HG03457 (cell line): ENCODE measurements around the gene SLC44A4.

Experiments used
- ATAC-seq: cut with Tn5 transposase; IDR thresholded peaks from one replicate; pipeline ENCODE4 v1.9.1; 2021; ENCODE audit warnings: moderate number of reproducible peaks; ENCODE audit not compliant: unreplicated experiment

Gene SLC44A4

DNA sequence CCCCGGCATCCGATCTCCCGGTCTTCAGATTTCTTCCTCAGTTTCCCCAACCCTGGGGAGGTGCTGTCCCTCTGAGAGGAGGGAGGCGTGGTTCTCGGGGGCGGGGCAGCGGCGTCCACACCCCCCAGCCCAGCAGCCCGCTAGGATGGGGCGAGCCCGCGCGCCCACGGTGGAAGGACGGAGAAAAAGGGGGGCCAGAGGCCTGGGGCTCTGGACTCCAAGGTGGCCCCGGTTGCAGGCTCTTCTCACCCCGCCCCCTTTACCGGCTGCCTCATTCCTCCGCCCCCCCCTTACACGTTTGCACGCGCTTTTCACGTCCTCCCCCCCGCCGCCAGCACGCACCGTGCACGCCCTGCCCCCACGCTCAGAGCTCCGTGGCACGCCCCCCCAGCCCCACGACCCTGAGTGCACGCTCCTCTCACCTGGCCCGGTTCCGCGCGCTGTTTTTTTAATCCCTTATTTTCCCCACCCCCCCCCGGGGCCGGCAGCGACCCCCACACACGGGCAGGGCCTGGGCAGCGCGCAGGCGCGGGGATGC, 22.7 kb upstream of the SLC44A4 start:
- ATAC-seq: no peak

DNA sequence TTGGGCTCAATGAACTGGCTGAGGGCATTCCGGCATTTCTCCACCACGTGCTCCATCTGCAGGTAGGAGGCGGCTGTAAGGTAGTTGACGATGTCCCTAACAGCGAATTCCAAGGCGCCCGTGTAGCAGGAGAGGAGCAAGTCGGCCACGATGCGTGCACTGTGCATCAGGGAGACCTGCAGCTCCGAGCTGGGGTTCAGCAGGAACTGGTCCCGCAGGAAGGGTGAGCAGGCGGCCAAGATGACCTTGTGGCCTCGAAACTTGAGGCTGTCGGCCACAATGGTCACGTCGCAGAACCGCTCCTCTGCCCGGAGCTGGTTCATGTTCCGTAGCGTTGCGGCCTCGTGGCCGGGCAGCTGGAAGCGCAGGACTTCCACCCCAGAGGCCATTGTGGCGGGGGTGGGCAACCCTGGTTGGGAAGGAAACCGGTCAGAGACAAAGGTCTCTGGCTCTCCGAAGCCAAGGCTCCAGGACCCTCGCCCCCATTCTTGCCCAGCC, 22.2 kb upstream of the SLC44A4 start:
- no peak for ATAC-seq

DNA sequence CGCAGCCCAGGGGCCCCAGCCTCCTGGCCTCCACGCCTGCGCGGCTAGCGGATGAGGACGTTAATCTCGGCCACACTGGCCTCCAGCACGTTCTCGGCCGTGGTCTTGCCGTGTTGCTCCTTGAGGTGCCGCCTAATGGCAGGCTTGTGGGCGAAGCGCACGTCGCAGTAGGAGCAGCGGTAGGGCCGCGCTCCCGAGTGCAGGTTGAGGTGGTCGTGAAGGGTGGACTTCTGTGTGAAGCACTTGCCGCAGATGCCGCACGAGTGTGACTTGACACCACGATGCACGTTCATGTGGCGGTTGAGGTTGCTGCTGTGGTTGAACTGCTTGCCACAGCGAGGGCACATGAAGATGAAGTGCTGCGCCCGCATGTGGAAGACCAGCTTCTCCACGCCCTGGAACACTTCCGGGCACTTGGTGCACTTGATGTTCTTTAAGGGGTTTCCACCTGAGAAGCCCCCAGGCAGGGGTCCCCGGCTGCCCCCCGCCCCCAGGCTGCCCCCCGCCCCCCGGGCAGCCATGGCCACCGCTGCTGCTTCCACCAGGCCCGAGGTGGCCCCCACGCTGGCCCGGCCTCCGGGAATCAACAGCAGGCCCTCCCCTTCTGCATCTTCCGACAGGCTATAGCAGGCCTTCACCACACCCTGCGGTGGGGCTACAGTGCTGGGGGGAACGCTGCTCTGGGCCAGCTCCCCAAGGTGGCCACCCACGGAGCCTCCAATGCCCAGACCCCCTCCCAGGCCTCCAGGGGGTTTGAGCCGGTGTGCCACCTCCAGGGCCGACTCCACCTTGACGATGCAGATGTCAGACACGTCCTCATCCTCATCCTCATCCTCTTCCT, 21.3 kb upstream of the SLC44A4 start:
- no peak for ATAC-seq

- no peak for ATAC-seq
Measured at GRCh38 chr6:31899215-31899614, 20.4 kb upstream of the SLC44A4 start.

- ATAC-seq: no peak
Measured at GRCh38 chr6:31898383-31899011, 19.7 kb upstream of the SLC44A4 start.

GRCh38 chr6:31897612-31898382, 19.0 kb upstream of the SLC44A4 start, which contains the start of gene EHMT2:
Gene EHMT2 (minus strand): TSS chr6:31897698. CDS start chr6:31897677, 21 bp downstream.
- ATAC-seq: no peak

- no peak for ATAC-seq
Measured at GRCh38 chr6:31896856-31897611, 18.2 kb upstream of the SLC44A4 start.

GRCh38 chr6:31896493-31896855, 17.7 kb upstream of the SLC44A4 start:
- ATAC-seq: no peak

GRCh38 chr6:31892821-31893220, 14.0 kb upstream of the SLC44A4 start:
- no peak for ATAC-seq

DNA sequence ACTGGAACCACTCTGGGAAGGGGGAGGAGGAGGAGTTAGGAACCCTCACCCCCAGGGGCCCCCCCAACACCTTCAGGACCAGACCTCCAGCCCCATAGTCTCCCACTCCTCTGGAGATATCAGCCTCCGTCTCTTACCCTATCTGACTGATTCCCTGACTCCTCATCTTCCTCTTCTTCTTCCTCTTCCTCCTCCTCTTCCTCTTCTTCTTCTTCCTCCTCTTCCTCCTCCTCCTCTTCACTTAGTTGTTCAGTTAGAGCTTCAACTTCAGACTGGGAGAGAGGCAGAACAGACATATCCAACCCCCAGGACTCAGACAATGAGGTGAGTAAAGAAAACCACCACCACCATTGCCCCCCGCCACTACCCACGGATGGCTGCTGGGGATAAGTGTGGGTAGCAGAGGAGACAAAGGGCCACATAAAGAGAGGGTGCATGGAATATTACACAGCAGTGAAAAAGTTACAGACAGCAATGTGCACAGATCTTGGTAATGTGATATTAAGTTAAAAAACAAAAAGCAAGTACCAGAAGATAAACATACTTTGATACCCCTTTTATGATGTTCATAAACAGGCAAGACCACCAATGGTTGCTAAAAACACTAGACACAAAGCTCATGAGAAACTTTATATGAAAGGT, 10.7 kb upstream of the SLC44A4 start:
- no peak for ATAC-seq

DNA sequence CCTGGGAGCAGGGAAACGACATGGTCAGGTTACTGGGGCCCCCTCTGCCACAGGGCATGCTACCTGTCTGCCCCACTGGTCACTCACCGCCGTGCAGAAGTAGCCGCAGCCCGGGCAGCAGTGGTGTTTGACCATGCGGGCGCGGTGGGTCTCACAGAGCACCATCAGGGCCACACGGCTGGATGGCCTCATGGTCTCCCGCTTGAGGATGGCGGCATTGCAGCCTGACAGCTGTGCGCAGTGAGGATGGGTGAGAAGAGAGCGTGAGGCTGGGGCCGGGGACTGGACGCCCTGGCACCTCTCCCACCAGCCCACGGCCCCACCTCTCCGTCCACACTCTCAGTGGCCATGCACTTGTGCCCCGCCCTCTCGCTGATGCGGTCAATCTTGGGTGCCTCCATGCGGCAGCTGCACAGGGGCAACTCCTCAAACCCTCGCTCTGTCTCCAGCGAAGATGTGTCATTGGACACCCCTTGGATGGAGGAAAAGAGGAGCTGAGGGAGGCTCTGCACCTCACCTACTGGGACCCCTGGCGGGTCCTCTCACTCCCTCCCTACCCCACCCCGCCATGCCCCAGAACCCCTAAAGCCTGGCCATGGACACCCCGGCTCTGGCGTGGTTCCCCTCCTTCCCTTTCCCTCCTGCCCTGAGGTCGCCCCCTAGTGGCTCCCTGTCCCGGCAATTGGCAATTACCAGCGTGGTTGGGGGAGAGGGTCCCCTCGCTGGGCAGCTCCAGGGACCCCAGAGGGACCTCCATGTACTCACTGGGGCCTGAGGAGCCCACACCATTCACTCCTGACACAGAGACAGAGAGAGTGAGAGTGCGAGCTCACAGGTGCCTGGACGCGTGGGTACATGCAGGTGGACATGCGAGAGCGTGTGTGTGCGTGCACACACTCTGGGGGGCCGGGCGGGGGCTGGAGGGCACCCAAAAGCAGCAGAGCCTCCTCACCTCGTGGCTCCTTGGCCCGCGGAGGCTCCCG, 9.8 kb upstream of the SLC44A4 start:
- no peak for ATAC-seq

DNA sequence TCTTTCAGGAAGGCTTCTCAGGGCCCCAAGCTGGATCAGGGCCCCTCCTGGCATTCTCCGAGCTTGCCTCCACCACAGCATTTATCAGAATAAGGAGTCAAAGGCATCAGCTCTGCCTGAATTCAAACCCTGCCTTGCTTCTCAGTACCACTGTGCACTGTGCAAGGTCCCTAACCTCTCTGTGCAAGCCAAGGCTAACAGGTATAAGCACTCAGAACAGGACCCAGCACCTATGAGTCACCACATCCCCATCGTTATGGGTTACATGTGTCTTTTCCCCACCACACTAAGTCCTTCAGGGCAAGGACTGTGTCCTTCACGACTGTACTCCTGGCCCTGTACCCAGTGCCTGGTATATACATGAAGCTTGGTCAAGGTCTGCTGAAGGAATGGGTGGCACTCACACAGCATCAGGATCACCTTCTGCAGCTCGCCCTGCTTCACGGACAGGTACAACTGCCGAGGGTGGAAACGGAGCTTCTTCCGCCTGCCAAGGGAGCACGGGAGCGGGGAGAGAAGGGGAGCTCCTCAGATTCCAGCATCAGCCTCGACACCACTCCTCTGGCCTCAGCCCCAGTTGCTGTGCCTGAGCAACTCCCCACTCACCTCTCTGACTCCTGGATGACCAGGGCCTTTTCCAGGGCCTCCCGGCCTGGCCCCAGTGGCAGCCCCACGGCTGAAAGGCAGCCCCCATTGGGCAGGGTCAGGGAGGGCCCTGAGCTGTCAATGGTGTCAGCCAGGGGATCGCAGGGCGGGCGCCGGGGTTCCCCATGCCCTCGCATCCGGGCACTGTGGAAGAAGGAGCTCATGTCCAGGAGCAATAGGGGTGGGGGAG, 8.6 kb upstream of the SLC44A4 start:
- ATAC-seq: no peak

DNA sequence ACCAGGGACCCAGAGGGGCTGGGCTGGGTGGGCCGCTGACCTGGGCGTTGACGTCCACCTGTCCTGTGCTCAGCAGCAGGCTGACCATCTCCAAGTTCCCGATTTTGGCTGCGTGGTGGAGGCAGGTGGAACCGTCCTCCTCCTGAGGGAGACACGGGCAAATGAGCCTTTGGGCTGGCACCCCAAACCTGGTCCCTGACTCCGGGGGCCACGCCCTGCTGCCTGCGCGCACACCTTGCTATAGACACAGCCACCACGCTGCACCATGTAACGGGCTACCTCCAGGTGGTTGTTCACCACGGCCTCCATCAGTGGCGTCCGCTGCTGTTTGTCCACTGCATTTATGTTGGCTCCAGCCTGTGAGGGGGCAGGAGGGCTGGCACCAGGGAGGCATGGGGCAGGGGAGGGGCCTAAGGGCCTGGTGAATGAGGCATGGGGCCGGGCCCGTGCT, 7.8 kb upstream of the SLC44A4 start:
- no peak for ATAC-seq

GRCh38 chr6:31884528-31885035, 5.8 kb upstream of the SLC44A4 start:
- ATAC-seq: no peak

DNA sequence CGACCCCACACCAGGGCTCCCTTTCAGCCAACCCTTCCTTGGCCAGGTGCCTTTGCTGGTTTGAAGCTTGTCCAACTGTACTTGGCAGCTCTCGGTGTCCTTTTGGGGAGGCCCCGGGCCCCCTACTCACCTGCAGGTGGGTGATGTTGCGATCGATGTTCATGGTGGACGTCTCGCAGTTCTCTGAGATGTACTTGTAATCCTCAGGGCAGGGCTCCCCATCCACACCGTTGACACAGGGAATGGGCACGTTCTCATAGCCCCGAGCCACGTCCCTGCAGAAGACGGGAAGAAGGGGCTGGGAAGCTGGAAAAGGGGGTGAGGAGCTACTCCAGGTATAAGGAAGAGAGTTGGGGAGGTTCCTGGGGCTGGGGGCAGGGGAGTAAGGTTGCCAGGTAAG, 4.9 kb upstream of the SLC44A4 start:
- ATAC-seq: no peak

DNA sequence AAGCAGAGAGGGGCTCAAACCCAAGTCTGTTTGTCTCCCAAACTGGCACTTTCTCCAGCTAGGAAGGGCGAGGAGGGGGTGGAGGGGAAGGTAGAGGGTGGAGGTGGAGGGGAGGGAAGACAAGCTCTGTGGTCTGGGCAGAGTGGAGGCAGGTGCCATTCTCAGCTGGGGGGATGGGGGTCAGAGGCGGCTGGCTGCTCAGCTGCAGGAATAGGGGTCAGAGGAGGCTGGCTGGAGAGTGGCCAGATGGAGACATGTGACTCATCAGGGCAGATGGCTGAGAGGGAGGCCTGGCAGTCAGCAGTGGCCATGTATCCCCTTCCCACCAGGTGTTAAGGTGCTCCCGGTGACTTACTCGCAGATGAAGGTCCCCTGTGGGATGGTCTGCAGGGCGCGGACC, 3.5 kb upstream of the SLC44A4 start:
- ATAC-seq: no peak

DNA sequence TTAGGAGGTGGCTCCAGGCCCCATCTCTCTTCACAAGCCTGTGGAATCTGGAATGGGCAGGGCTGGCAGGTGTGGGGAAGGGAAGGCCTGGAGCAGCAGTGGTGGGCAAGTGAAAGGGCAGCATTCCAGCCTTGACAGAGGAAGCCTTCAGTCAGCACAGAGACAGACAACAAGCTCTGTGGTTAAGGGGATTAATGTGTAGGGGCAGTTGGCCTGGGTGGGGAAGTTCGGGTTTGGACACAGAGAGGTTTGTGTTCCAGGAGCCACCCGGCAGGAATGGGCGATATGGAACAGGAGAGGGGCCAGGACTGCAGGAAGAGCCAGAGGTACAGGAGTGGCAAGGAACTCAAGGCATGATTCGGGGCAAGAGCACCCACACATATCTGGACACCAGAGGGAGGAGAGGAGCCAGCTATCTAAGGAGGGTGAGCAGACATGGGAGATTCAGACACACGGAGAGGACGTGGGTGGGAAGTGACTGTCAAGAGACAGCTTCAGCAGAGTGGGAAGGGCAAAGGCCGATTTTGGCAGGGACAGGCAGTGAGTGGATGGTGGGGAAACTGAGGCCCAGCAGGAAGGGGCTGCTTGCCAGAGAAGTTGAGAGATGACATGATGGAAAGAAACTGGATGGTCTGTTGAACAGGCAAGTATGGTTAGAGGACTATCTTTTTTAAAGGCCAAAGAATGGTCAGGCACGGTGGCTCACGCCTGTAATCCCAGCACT, 2.5 kb upstream of the SLC44A4 start:
- ATAC-seq: no peak
